Measurements from ENCODE around the gene ZW10.
"Not testable (repeated sequence)": the region's sequence is repeated elsewhere in the genome, so short reads cannot be mapped to it uniquely, and the experiment has no call there.

ZW10 gene

GRCh38 chr11:113774174-113774503 lies 647 bp upstream of the ZW10 start:
- Histone ChIP-seq H3K27me3 (ENCODE audit: low read length) (no peaks in the 10 kb centered on the region), H3K36me3 (ENCODE audit: low read length) (no peaks in the 10 kb centered on the region; the same call in 1 of the 2 replicates), H3K27ac (ENCODE audit: low read depth, low read length) (no peak overlapping the region), H3K9me2 (replicated peaks; ENCODE audit: insufficient read depth, low read length) (no peaks in the 10 kb centered on the region), H2AFZ (ENCODE audit: low read depth, low read length, severe bottlenecking) (peak overlapping the region; percentile 94), H3K4me2 (ENCODE audit: low read depth, low read length, poor library complexity, severe bottlenecking) (peak overlapping the region; percentile 78), H3K9me3 (ENCODE audit: insufficient read depth, low read length) (no peaks in the 10 kb centered on the region), H4K20me1 (ENCODE audit: low read depth, low read length) (no peaks in the 10 kb centered on the region), H3K79me2 (ENCODE audit: insufficient read depth, low read length) (peaks cover 28% of the 10 kb centered on the region), H3K4me3 (ENCODE audit: insufficient read depth, low read length, poor library complexity, severe bottlenecking) (peak overlapping the region; percentile 86), H3F3A (ENCODE audit: insufficient read depth) (no peaks in the 10 kb centered on the region), H3K9ac (ENCODE audit: low read length) (peak overlapping the region; percentile 96)
- no peak for TF ChIP-seq EZH2phosphoT487 (conservative IDR thresholded peaks at IDR 0.05; ENCODE audit: low read length)
- no peak for TF ChIP-seq CTCF (IDR thresholded peaks at IDR 0.05; ENCODE audit: insufficient read depth, low read length, poor library complexity, severe bottlenecking)

- Histone ChIP-seq H3F3A (ENCODE audit: insufficient read depth) (no peaks in the 10 kb centered on the region), H3K79me2 (ENCODE audit: insufficient read depth, low read length) (peaks cover 32% of the 10 kb centered on the region), H3K27me3 (ENCODE audit: low read length) (no peaks in the 10 kb centered on the region), H3K9me2 (replicated peaks; ENCODE audit: insufficient read depth, low read length) (no peaks in the 10 kb centered on the region), H4K20me1 (ENCODE audit: low read depth, low read length) (no peaks in the 10 kb centered on the region), H3K27ac (ENCODE audit: low read depth, low read length) (no peak overlapping the region), H3K4me2 (ENCODE audit: low read depth, low read length, poor library complexity, severe bottlenecking) (peak overlapping the region; percentile 61), H3K36me3 (ENCODE audit: low read length) (peaks cover 9% of the 10 kb centered on the region), H3K9ac (ENCODE audit: low read length) (peak overlapping the region; percentile 96), H3K9me3 (ENCODE audit: insufficient read depth, low read length) (no peaks in the 10 kb centered on the region), H2AFZ (ENCODE audit: low read depth, low read length, severe bottlenecking) (peak overlapping the region; percentile 94), H3K4me3 (ENCODE audit: insufficient read depth, low read length, poor library complexity, severe bottlenecking) (peak overlapping the region; percentile 86)
- TF ChIP-seq CTCF (IDR thresholded peaks at IDR 0.05; ENCODE audit: insufficient read depth, low read length, poor library complexity, severe bottlenecking): no peak
- no peak for TF ChIP-seq EZH2phosphoT487 (conservative IDR thresholded peaks at IDR 0.05; ENCODE audit: low read length)
These were observed 438 bp downstream of the ZW10 start for GRCh38 chr11:113773092-113773415.

DNA sequence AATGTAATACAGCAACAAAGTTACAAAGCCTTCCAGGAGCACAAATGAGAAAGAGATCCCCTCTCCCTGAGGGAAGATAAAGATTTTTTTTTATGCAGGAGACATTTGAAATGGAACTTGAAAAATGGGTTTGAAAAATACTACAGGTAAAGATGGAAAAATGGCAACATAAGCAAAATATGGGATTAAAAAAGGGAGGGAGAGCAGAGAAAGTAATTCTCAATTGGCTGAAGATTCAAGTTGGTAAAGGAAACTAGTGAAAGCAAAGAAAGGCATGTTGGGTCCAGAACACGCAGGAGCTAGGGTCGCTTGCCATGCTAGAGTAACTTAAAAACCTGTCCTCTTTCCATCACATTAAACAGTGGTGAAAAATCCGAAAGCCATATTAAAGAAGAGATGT lies 1.5 kb downstream of the ZW10 start:
- Histone ChIP-seq H3K79me2 (ENCODE audit: insufficient read depth, low read length) (peaks cover 32% of the 10 kb centered on the region), H3K9me2 (replicated peaks; ENCODE audit: insufficient read depth, low read length) (no peaks in the 10 kb centered on the region), H3K27ac (ENCODE audit: low read depth, low read length) (no peak overlapping the region), H3K27me3 (ENCODE audit: low read length) (no peaks in the 10 kb centered on the region), H3K36me3 (ENCODE audit: low read length) (peaks cover 11% of the 10 kb centered on the region), H3K9me3 (ENCODE audit: insufficient read depth, low read length) (no peaks in the 10 kb centered on the region), H2AFZ (ENCODE audit: low read depth, low read length, severe bottlenecking) (no peak overlapping the region), H3K4me2 (ENCODE audit: low read depth, low read length, poor library complexity, severe bottlenecking) (peak overlapping the region; percentile 61), H4K20me1 (ENCODE audit: low read depth, low read length) (no peaks in the 10 kb centered on the region), H3F3A (ENCODE audit: insufficient read depth) (no peaks in the 10 kb centered on the region), H3K9ac (ENCODE audit: low read length) (no peak overlapping the region), H3K4me3 (ENCODE audit: insufficient read depth, low read length, poor library complexity, severe bottlenecking) (peak overlapping the region; percentile 86)
- TF ChIP-seq EZH2phosphoT487 (conservative IDR thresholded peaks at IDR 0.05; ENCODE audit: low read length): no peak

DNA sequence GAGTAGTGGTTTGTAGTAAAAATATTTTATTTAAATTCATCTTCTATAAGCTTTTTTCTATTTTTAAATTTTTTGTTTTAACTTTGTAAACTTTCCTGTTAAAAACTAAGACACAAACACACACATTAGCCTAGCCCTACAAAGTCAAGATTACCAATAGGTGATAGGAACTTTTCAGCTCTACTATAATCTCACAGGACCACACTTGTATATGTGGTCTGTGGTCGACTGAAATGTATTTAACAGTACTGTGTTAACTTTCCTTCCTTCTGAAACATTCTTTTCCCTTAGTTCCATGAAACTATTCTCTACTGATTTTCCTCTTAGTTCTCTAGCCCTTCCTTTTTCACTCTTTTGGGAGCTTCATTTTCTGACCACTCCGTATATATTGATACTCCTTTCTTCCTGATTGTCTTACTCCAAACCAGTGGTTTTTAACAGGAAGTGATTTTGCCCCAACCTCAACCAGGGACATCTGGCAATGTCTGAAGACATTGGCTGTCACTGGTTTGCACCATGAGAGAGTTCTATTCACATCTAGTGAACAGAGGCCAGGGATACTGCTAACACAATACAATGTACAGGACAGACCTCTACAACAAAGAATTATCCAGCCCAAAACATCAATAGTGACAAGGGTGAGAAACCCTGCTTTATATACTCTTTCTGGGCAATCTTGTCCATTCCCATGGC lies 8.8 kb downstream of the ZW10 start:
- Histone ChIP-seq H3F3A (ENCODE audit: insufficient read depth) (no peaks in the 10 kb centered on the region), H3K9me3 (ENCODE audit: insufficient read depth, low read length) (no peaks in the 10 kb centered on the region), H3K9me2 (replicated peaks; ENCODE audit: insufficient read depth, low read length) (no peaks in the 10 kb centered on the region), H3K27me3 (ENCODE audit: low read length) (no peaks in the 10 kb centered on the region), H3K4me2 (ENCODE audit: low read depth, low read length, poor library complexity, severe bottlenecking) (no peak overlapping the region), H3K36me3 (ENCODE audit: low read length) (peaks cover 39% of the 10 kb centered on the region), H2AFZ (ENCODE audit: low read depth, low read length, severe bottlenecking) (no peak overlapping the region), H3K9ac (ENCODE audit: low read length) (no peak overlapping the region), H3K4me3 (ENCODE audit: insufficient read depth, low read length, poor library complexity, severe bottlenecking) (no peak overlapping the region), H3K27ac (ENCODE audit: low read depth, low read length) (no peak overlapping the region), H3K79me2 (ENCODE audit: insufficient read depth, low read length) (peaks cover 25% of the 10 kb centered on the region), H4K20me1 (ENCODE audit: low read depth, low read length) (peaks cover 3% of the 10 kb centered on the region; the same call in 1 of the 2 replicates)
- TF ChIP-seq EZH2phosphoT487 (conservative IDR thresholded peaks at IDR 0.05; ENCODE audit: low read length): no peak
- TF ChIP-seq CTCF (IDR thresholded peaks at IDR 0.05; ENCODE audit: insufficient read depth, low read length, poor library complexity, severe bottlenecking): no peak

DNA sequence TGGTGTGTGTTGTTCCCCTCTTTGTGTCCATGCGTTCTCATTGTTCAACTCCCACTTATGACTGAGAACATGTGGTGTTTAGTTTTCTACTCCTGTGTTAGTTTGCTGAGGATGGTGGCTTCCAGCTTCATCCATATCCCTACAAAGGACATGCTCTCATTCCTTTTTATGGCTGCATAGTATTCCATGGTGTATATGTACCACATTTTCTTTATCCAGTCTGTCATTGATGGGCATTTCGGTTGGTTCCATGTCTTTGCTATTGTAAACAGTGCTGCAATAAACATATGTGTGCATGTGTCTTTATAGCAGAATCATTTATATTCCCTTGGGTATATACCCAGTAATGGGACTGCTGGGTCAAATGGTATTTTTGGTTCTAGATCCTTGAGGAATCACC lies 10.5 kb downstream of the ZW10 start:
- H3K4me2 ChIP-seq (ENCODE audit: low read depth, low read length, poor library complexity, severe bottlenecking); H3K9me3 ChIP-seq (ENCODE audit: insufficient read depth, low read length); H3K4me3 ChIP-seq (ENCODE audit: insufficient read depth, low read length, poor library complexity, severe bottlenecking); H3K27ac ChIP-seq (ENCODE audit: low read depth, low read length); H2AFZ ChIP-seq (ENCODE audit: low read depth, low read length, severe bottlenecking); H3K9ac ChIP-seq (ENCODE audit: low read length); H3F3A ChIP-seq (ENCODE audit: insufficient read depth); H3K27me3 ChIP-seq (ENCODE audit: low read length); H3K9me2 ChIP-seq (replicated peaks; ENCODE audit: insufficient read depth, low read length); H4K20me1 ChIP-seq (ENCODE audit: low read depth, low read length): not testable (repeated sequence)
- peaks cover 22% of the 10 kb centered on the region for H3K79me2 ChIP-seq (ENCODE audit: insufficient read depth, low read length)
- peaks cover 31% of the 10 kb centered on the region; the same call in 1 of the 2 replicates for H3K36me3 ChIP-seq (ENCODE audit: low read length)
